ENCODE results near the gene TTLL4. TPM values are rescaled to one million over a fixed set of nuclear protein-coding genes. Genes with fewer than 3 reads are reported as not detected.

TTLL4 gene
- total and polyA plus RNA-seq, 2 of the 8 experiments (the other 6 are each of a cell fraction or from before 2014, with no cell fraction given) = 71.1 to 105 TPM

DNA sequence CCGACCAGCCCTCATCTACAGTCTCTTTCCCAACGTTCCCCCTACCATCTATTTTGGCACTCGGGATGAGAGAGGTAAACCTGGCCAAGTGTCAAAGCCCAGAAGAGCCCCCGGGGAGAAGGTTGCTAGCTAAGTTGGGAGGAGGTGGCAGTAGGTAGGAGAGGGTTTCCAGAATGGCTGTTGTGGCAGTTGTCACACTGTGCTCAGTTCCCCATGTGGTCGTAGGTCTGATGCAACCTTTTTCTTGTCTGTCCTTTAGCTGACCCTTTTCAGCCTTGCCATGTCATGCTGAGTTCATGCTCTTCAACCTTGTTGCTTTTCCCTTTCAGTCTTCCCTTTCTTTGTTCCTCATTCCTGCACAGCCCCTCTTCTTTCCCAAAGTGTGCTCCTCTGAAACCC lies 34.5 kb downstream of the TTLL4 start:
- H3K27ac ChIP-seq (ENCODE audit: low read depth, low read length) = no peak overlapping the region
- peaks cover 2 to 3% of the 10 kb centered on the region in 2 experiments for H4K20me1 ChIP-seq (replicated peaks in 1 of 2; ENCODE audit: control insufficient read depth in 1 of 2, insufficient read depth in 2 of 2, low read length in 2 of 2)
- no peak overlapping the region for H3K4ac ChIP-seq (replicated peaks; ENCODE audit: insufficient read length, low read depth, low read length)
- no peak for FAIRE-seq
- H4K8ac ChIP-seq (ENCODE audit: extremely low read depth, insufficient read depth, low read length) = no peak overlapping the region
- CTCF ChIA-PET (ENCODE audit: partially characterized antibody) = interaction anchor here (0.9 to 7.8 kb wide), 5 partner anchors 12 to 103 kb away, joined by 3 to 39 read pairs (median 4); no protein-coding TSS in a partner anchor
- H4K5ac ChIP-seq (ENCODE audit: insufficient read length, low read depth, low read length) = no peak overlapping the region
- no peak overlapping the region for H2AFZ ChIP-seq (ENCODE audit: low read length)
- no peak overlapping the region for H3K4me3 ChIP-seq (ENCODE audit: extremely low read depth in 1 of 4, insufficient read depth in 2 of 4, low read depth in 3 of 4, low read length in 4 of 4)
- H3K27me3 ChIP-seq (replicated peaks in 1 of 4; ENCODE audit: control insufficient read depth in 3 of 4, extremely low read depth in 1 of 4, insufficient read depth in 3 of 4, low read length in 3 of 4) = no peaks in the 10 kb centered on the region
- peaks cover 18 to 80% (median 47%) of the 10 kb centered on the region in 4 experiments for H3K36me3 ChIP-seq (ENCODE audit: control insufficient read depth in 2 of 4, insufficient read depth in 4 of 4, low read length in 3 of 4)
- H3K9me3 ChIP-seq (ENCODE audit: insufficient read depth in 2 of 2, low read depth in 1 of 2, low read length in 1 of 2) = no peaks in the 10 kb centered on the region
- no peaks in the 10 kb centered on the region for H3K23me2 ChIP-seq (ENCODE audit: low read depth, low read length)
- no peak overlapping the region for H3K14ac ChIP-seq (ENCODE audit: insufficient read length)
- POLR2A ChIA-PET (ENCODE audit: partially characterized antibody) = no interaction called here
- no peak overlapping the region for H3K9ac ChIP-seq (replicated peaks in 1 of 4; ENCODE audit: extremely low read depth in 1 of 4, low read depth in 3 of 4, low read length in 3 of 4)
- no peak overlapping the region for H3K23ac ChIP-seq (ENCODE audit: insufficient read length)
- H3K56ac ChIP-seq (replicated peaks; ENCODE audit: insufficient read length, low read depth, low read length) = no peak overlapping the region
- H3K4me1 ChIP-seq (replicated peaks in 1 of 4; ENCODE audit: control insufficient read depth in 3 of 4, insufficient read depth in 4 of 4, low read length in 3 of 4) = no peaks in the 10 kb centered on the region
- H2BK5ac ChIP-seq (ENCODE audit: low read depth, low read length) = no peak overlapping the region
- no peaks in the 10 kb centered on the region for H3K79me1 ChIP-seq (ENCODE audit: low read depth, low read length)
- H2BK20ac ChIP-seq (ENCODE audit: low read length) = no peak overlapping the region
- no peak overlapping the region for H2BK12ac ChIP-seq (ENCODE audit: low read depth, low read length)
- DNase-seq (ENCODE audit: low read depth in 1 of 2, low spot score in 2 of 2) = no peak
- no peak overlapping the region for H3K18ac ChIP-seq (ENCODE audit: extremely low read depth, low read length)
- no peak overlapping the region for H2AK5ac ChIP-seq (ENCODE audit: low read depth, low read length)
- H3K79me2 ChIP-seq (ENCODE audit: control insufficient read depth in 1 of 2, insufficient read depth in 2 of 2, low read length in 2 of 2) = no peaks in the 10 kb centered on the region
- H2BK120ac ChIP-seq (replicated peaks; ENCODE audit: low read depth, low read length) = no peak overlapping the region
- H3K4me2 ChIP-seq (ENCODE audit: insufficient read depth in 1 of 2, low read depth in 2 of 2, low read length in 2 of 2) = no peak overlapping the region
- no peak overlapping the region for H4K91ac ChIP-seq (replicated peaks; ENCODE audit: insufficient read length, low read length)
- H2BK15ac ChIP-seq (ENCODE audit: low read length) = no peak overlapping the region
- 89% methylated on average over 5 of the region's 5 CpGs; no CpG with 5 or more reads in 1 of the 2 experiments for WGBS, 2 experiments (ENCODE audit: extremely low coverage in 1 of 2, insufficient coverage in 1 of 2, insufficient read length in 1 of 2, insufficient replicate concordance in 2 of 2, low coverage in 1 of 2, low lambda C conversion rate in 2 of 2, missing lambda C conversion rate in 1 of 2)
- TF ChIP-seq CHD2 (IDR thresholded peaks at IDR 0.05; ENCODE audit: low read length) = no peak
- no peak for TF ChIP-seq SIRT6 (IDR thresholded peaks at IDR 0.05; ENCODE audit: low read length)
- TF ChIP-seq SAP30 (IDR thresholded peaks at IDR 0.05; ENCODE audit: insufficient read depth, insufficient replicate concordance, low read length) = no peak
- TF ChIP-seq GTF2F1 (IDR thresholded peaks at IDR 0.05; ENCODE audit: borderline replicate concordance, low read depth, low read length) = no peak
- TF ChIP-seq YY1 (IDR thresholded peaks at IDR 0.05; ENCODE audit: low read depth, low read length) = no peak

Measured in H1 (cell line).